Measurements from ENCODE around the gene PLXNA4.

DNA sequence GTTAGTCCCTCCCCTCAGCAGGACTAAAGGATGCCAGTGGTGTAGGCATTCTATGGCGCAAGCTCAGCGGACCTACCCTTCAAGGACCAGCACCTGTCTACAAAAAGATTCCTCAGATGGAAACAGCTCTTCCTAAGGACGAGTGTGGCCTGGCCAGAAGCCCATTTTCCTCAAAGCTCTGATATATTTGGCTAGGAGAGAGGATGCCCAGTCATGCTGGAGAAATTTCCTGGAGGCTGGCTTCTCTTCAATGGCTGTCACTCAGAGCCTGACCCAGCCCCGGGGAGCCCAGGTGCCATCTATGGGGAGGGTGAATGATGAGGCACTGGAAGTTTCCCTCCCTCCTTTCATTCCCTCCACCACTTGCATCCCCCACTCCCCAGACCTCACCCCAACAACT lies 111.5 kb downstream of the PLXNA4 start:
- TF ChIP-seq, protein P1, sequence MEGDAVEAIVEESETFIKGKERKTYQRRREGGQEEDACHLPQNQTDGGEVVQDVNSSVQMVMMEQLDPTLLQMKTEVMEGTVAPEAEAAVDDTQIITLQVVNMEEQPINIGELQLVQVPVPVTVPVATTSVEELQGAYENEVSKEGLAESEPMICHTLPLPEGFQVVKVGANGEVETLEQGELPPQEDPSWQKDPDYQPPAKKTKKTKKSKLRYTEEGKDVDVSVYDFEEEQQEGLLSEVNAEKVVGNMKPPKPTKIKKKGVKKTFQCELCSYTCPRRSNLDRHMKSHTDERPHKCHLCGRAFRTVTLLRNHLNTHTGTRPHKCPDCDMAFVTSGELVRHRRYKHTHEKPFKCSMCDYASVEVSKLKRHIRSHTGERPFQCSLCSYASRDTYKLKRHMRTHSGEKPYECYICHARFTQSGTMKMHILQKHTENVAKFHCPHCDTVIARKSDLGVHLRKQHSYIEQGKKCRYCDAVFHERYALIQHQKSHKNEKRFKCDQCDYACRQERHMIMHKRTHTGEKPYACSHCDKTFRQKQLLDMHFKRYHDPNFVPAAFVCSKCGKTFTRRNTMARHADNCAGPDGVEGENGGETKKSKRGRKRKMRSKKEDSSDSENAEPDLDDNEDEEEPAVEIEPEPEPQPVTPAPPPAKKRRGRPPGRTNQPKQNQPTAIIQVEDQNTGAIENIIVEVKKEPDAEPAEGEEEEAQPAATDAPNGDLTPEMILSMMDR (optimal IDR thresholded peaks at IDR 0.05 in 1 of 3, IDR thresholded peaks at IDR 0.05 in 1 of 3, conservative IDR thresholded peaks at IDR 0.05 in 1 of 3; ENCODE audit: extremely low read depth in 1 of 3, insufficient read depth in 2 of 3, low read length in 3 of 3): no peak
- no peak for TF ChIP-seq EZH2 (IDR thresholded peaks at IDR 0.05; ENCODE audit: low read length)

All from keratinocyte (primary cell).